Astrocyte (in vitro differentiated cells and primary cell): ENCODE results near the gene TSPAN2.

Source experiments
- CTCF ChIP-seq: IDR thresholded peaks from 2 replicates; pipeline ENCODE4 v1.5.1; 2011; ENCODE audit warnings: low read depth, mild to moderate bottlenecking, inconsistent platforms, low read length, moderate library complexity; ENCODE audit not compliant: insufficient read depth
- EZH2 ChIP-seq: IDR thresholded peaks from 2 replicates; pipeline ENCODE4 v1.6.1; 2012; ENCODE audit warnings: mild to moderate bottlenecking, low read length, inconsistent platforms; ENCODE audit not compliant: insufficient read depth

- TF ChIP-seq CTCF (no peak), EZH2 (no peak)
Observed at GRCh38 chr1:115137191-115137590, 47.9 kb upstream of the TSPAN2 start.
